Activated naive CD4-positive, alpha-beta T cell treated with anti-CD3 and anti-CD28 coated beads, Interleukin-2, amount 50 U/mL, for 72 hours (primary cell): ENCODE measurements around the gene PDPN. TPM values are rescaled to one million over a fixed set of nuclear protein-coding genes. Genes with fewer than 3 reads are reported as not detected.

ENCODE experiments used
- ATAC-seq, 2 donors: fragments of 150-1000 bp; cut with Tn5 transposase; 2 replicates each; pipeline ENCODE4 v1.10.0; 2021; ENCODE audit warnings: mild to moderate bottlenecking in 2 of 2, moderate library complexity in 2 of 2
- DNase-seq, 2 donors: peaks; one replicate each; pipeline ENCODE4 v3.0.0; 2021 to 2022; ENCODE audit warnings: low spot score in 2 of 2
- H3K27ac Mint-ChIP-seq, 2 donors: one replicate each; pipeline ENCODE4 v1.8.0; 2022; ENCODE audit warnings: mild to moderate bottlenecking in 2 of 2, mixed read lengths in 2 of 2
- H3K36me3 Mint-ChIP-seq, 2 donors: one replicate each; pipeline ENCODE4 v1.8.0; 2022; ENCODE audit warnings: mixed read lengths in 2 of 2
- H3K9me3 Mint-ChIP-seq, 2 donors: one replicate each; pipeline ENCODE4 v1.8.0; 2022; ENCODE audit warnings: mixed read lengths in 2 of 2
- total RNA-seq, 2 donors: library from RNA; stranded (reverse); gene quantifications; one replicate each; pipeline ENCODE4 v1.2.3, GENCODE V29; 2022

PDPN gene
- total RNA-seq, 2 donors from 2014 or later = not detected

- no peaks in the 10 kb centered on the region for H3K36me3 Mint-ChIP-seq
- ATAC-seq = no peak
- H3K9me3 Mint-ChIP-seq = peaks cover 5% of the 10 kb centered on the region in 2 donors
- H3K27ac Mint-ChIP-seq = no peak overlapping the region
- DNase-seq = no peak
Measured at GRCh38 chr1:13593511-13594131, 10.0 kb downstream of the PDPN start.

- Mint-ChIP-seq H3K36me3 (no peaks in the 10 kb centered on the region), H3K9me3 (peaks cover under 1 to 2% of the 10 kb centered on the region in 2 donors), H3K27ac (no peak overlapping the region)
Measured at GRCh38 chr1:13595411-13595810, 11.8 kb downstream of the PDPN start.

GRCh38 chr1:13597166-13597565 lies 13.5 kb downstream of the PDPN start:
- Mint-ChIP-seq H3K36me3 (no peaks in the 10 kb centered on the region), H3K27ac (no peak overlapping the region), H3K9me3 (no peaks in the 10 kb centered on the region)
- ATAC-seq (no peak), DNase-seq (no peak)

More at GRCh38 chr1:13595411-13595810, 11.8 kb downstream of the PDPN start:
- DNase-seq = no peak
- no peak for ATAC-seq

- no peaks in the 10 kb centered on the region for H3K36me3 Mint-ChIP-seq
- H3K9me3 Mint-ChIP-seq = no peaks in the 10 kb centered on the region
- DNase-seq = no peak
- H3K27ac Mint-ChIP-seq = no peak overlapping the region
- ATAC-seq = no peak
Measured at GRCh38 chr1:13600762-13601453, 17.3 kb downstream of the PDPN start.

GRCh38 chr1:13604176-13604575 lies 20.5 kb downstream of the PDPN start:
- Mint-ChIP-seq H3K27ac (no peak overlapping the region), H3K36me3 (no peaks in the 10 kb centered on the region), H3K9me3 (no peaks in the 10 kb centered on the region)
- DNase-seq (no peak), ATAC-seq (no peak)

- DNase-seq (no peak), ATAC-seq (no peak)
- Mint-ChIP-seq H3K27ac (no peak overlapping the region), H3K36me3 (no peaks in the 10 kb centered on the region), H3K9me3 (no peaks in the 10 kb centered on the region)
Measured at GRCh38 chr1:13604721-13605120, 21.1 kb downstream of the PDPN start.

- DNase-seq (no peak), ATAC-seq (no peak)
- H3K36me3 Mint-ChIP-seq = no peaks in the 10 kb centered on the region
- no peaks in the 10 kb centered on the region for H3K9me3 Mint-ChIP-seq
- no peak overlapping the region for H3K27ac Mint-ChIP-seq
Measured at GRCh38 chr1:13605159-13605558, 21.5 kb downstream of the PDPN start.

GRCh38 chr1:13607002-13607401 lies 23.4 kb downstream of the PDPN start:
- Mint-ChIP-seq H3K36me3 (no peaks in the 10 kb centered on the region), H3K27ac (no peak overlapping the region), H3K9me3 (no peaks in the 10 kb centered on the region)
- no peak for DNase-seq
- no peak for ATAC-seq

- H3K9me3 Mint-ChIP-seq = no peaks in the 10 kb centered on the region
- H3K27ac Mint-ChIP-seq = no peak overlapping the region
- no peak for ATAC-seq
Measured at GRCh38 chr1:13616234-13616633, 32.6 kb downstream of the PDPN start.

GRCh38 chr1:13617108-13617507 lies 33.5 kb downstream of the PDPN start:
- DNase-seq = no peak
- no peak overlapping the region for H3K27ac Mint-ChIP-seq
- no peaks in the 10 kb centered on the region for H3K9me3 Mint-ChIP-seq
- H3K36me3 Mint-ChIP-seq = no peaks in the 10 kb centered on the region
- ATAC-seq = no peak

More at GRCh38 chr1:13616234-13616633, 32.6 kb downstream of the PDPN start:
- no peaks in the 10 kb centered on the region for H3K36me3 Mint-ChIP-seq
- DNase-seq = no peak

- Mint-ChIP-seq H3K27ac (no peak overlapping the region), H3K36me3 (no peaks in the 10 kb centered on the region), H3K9me3 (no peaks in the 10 kb centered on the region)
- ATAC-seq (no peak), DNase-seq (no peak)
Measured at GRCh38 chr1:13617773-13618172, 34.1 kb downstream of the PDPN start.

GRCh38 chr1:13618483-13618882 lies 34.9 kb downstream of the PDPN start:
- no peaks in the 10 kb centered on the region for H3K36me3 Mint-ChIP-seq

GRCh38 chr1:13619909-13620308 lies 36.3 kb downstream of the PDPN start:
- no peak overlapping the region for H3K27ac Mint-ChIP-seq
- no peak for DNase-seq
- H3K36me3 Mint-ChIP-seq = no peaks in the 10 kb centered on the region
- ATAC-seq = no peak
- no peaks in the 10 kb centered on the region for H3K9me3 Mint-ChIP-seq

More at GRCh38 chr1:13618483-13618882, 34.9 kb downstream of the PDPN start:
- Mint-ChIP-seq H3K9me3 (no peaks in the 10 kb centered on the region), H3K27ac (no peak overlapping the region)
- DNase-seq = no peak
- no peak for ATAC-seq

GRCh38 chr1:13620825-13621224 lies 37.2 kb downstream of the PDPN start:
- Mint-ChIP-seq H3K27ac (no peak overlapping the region), H3K36me3 (no peaks in the 10 kb centered on the region), H3K9me3 (no peaks in the 10 kb centered on the region)
- ATAC-seq (no peak), DNase-seq (no peak)

- DNase-seq = no peak
- H3K36me3 Mint-ChIP-seq = no peaks in the 10 kb centered on the region
- H3K9me3 Mint-ChIP-seq = no peaks in the 10 kb centered on the region
- no peak overlapping the region for H3K27ac Mint-ChIP-seq
- no peak for ATAC-seq
Measured at GRCh38 chr1:13622446-13622845, 38.8 kb downstream of the PDPN start.

- no peaks in the 10 kb centered on the region for H3K9me3 Mint-ChIP-seq
Measured at GRCh38 chr1:13623021-13623637, 39.5 kb downstream of the PDPN start.

GRCh38 chr1:13624526-13624925 lies 40.9 kb downstream of the PDPN start:
- no peak overlapping the region for H3K27ac Mint-ChIP-seq
- no peaks in the 10 kb centered on the region for H3K36me3 Mint-ChIP-seq
- no peaks in the 10 kb centered on the region for H3K9me3 Mint-ChIP-seq
- ATAC-seq (no peak), DNase-seq (no peak)

More at GRCh38 chr1:13623021-13623637, 39.5 kb downstream of the PDPN start:
- Mint-ChIP-seq H3K36me3 (no peaks in the 10 kb centered on the region), H3K27ac (no peak overlapping the region)
- no peak for ATAC-seq
- DNase-seq = no peak

- no peak for ATAC-seq
Measured at GRCh38 chr1:13627127-13627526, 43.5 kb downstream of the PDPN start.

More at GRCh38 chr1:13627127-13627526, 43.5 kb downstream of the PDPN start:
- Mint-ChIP-seq H3K9me3 (peaks cover 0 to 4% of the 10 kb centered on the region in 2 donors), H3K36me3 (peaks cover 4 to 5% of the 10 kb centered on the region in 2 donors), H3K27ac (no peak overlapping the region)
- no peak for DNase-seq
